Transverse colon (tissue), 4 donors: ENCODE measurements around the gene CADPS2. TPM values are rescaled to one million over a fixed set of nuclear protein-coding genes. Genes with fewer than 3 reads are reported as not detected.

Experiments
- DNase-seq: peaks from one replicate; pipeline ENCODE4 v3.0.0-alpha.2; 2019
- H3K27ac ChIP-seq, 4 donors: fragments of 200-600 bp; sonication (generic); 2 replicates each; pipeline ENCODE4 v1.5.1; 2016 to 2018; ENCODE audit warnings: inconsistent platforms in 4 of 4
- H3K27me3 ChIP-seq: fragments of 200-600 bp; sonication (generic); 2 replicates; pipeline ENCODE4 v1.5.1; 2017; ENCODE audit warnings: inconsistent platforms
- H3K36me3 ChIP-seq, 4 donors: fragments of 200-600 bp; sonication (generic); 2 replicates each; pipeline ENCODE4 v1.5.1; 2017 to 2019; ENCODE audit warnings: inconsistent platforms in 4 of 4
- H3K4me1 ChIP-seq, 4 donors: fragments of 200-600 bp; sonication (generic); 2 replicates each; pipeline ENCODE4 v1.5.1; 2017 to 2020; ENCODE audit warnings: inconsistent platforms in 4 of 4
- H3K4me3 ChIP-seq, 4 donors: fragments of 200-600 bp; sonication (generic); 1 replicate in 1 of 4; 2 replicates in 3 of 4; pipeline versions ENCODE4 v1.5.1 to v1.6.1; 2017 to 2019; ENCODE audit warnings: inconsistent platforms in 4 of 4
- H3K9me3 ChIP-seq, 2 donors: fragments of 200-600 bp; sonication (generic); 2 replicates each; pipeline ENCODE4 v1.5.1; 2017 to 2019; ENCODE audit warnings: inconsistent platforms in 2 of 2
- EP300 ChIP-seq: sonication (generic); formaldehyde crosslinking; IDR thresholded peaks from one replicate; pipeline ENCODE4 v1.6.1; 2017; ENCODE audit warnings: antibody characterized with exemption, low read depth
- POLR2A ChIP-seq: fragments of 450-650 bp; IDR thresholded peaks from one replicate; pipeline ENCODE4 v1.6.1; 2016; ENCODE audit warnings: antibody characterized with exemption, mild to moderate bottlenecking, moderate library complexity
- POLR2AphosphoS5 ChIP-seq, 3 donors: sonication (generic); formaldehyde crosslinking; IDR thresholded peaks; one replicate each; pipeline ENCODE4 v1.6.1; 2016; ENCODE audit warnings: antibody characterized with exemption in 3 of 3
- WGBS, 2 donors: methylation state at CpG; one replicate each; pipeline ENCODE4 v1.1.5; 2018; ENCODE audit warnings: low coverage in 1 of 2; 5-methylcytosine and 5-hydroxymethylcytosine counted together
- in situ Hi-C, 4 donors: fragments of 200-750 bp; cut with MboI; loops; one replicate each; pipeline versions ENCODE4 v1.15.0 to v1.15.1; 2017; ENCODE audit warnings: low sequenced_read_pairs in 3 of 4, low pct_ligation_motif_present in 1 of 4, low pct_unique_long_range_greater_than_20kb in 1 of 4
- intact Hi-C: fragments of 100-400 bp; cut with DNase I; formaldehyde crosslinking; loops from one replicate; pipeline ENCODE4 v1.15.1; 2023; ENCODE audit warnings: low total_unique reads
- total RNA-seq, 4 donors: library from RNA; depleted of rRNA; stranded (reverse); fragments of >200 nt; gene quantifications; one replicate each; pipeline ENCODE4 v1.1.0, GENCODE V29; 2016
- TF ChIP-seq, protein P1 (sequence below), 5 experiments: fragments of 200-600 bp in 3 of 5; fragments of 450-650 bp in 2 of 5; sonication (generic) in 3 of 5; IDR thresholded peaks; 1 replicate in 2 of 5; 2 replicates in 3 of 5; pipeline ENCODE4 v1.5.1; 2016 to 2017; ENCODE audit warnings: antibody characterized with exemption in 5 of 5, inconsistent platforms in 3 of 5, mild to moderate bottlenecking in 2 of 5, moderate library complexity in 1 of 5

Gene CADPS2
- total RNA-seq, 4 donors from 2014 or later: 9.0 to 15.2 (median 12.6) TPM

DNA sequence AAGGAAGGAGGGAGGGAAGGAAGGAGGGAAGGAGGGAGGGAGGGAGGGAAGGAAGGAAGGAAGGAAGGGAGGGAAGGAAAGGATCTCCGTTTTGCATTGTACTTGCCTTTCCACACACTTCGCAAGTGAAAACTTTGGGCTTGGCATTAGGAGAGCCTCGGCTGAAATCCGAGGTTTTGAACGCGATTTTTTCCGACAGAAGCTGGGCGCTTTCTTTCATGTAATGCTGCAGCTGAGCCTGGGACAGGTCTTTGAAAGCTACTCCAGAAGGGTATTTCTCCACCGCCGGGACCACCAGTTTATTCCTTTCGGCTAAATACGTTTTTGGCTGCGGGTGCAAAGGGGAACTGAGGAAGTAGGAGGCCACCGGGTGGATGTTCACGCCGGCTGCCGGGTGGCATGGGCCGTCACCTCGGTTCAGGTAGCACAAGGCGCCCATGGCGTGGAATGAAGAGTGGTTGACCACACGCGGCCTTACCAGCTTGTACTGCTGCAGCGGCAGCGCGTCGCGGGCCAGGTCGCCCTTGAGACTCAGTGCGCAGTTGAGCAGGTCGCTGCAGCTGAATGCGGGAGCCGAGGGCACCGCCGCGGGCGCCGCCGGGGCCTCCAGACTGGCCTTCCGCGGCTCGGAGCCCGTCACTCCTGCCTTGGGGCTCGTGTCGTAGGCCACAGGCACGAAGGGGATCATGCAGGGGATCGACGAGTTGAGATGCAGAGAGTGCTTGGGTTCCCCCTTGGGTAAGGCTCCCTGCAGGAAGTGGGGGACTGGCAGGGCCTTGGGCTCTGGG is 582.5 kb downstream of the CADPS2 start:
- no peaks in the 10 kb centered on the region for H3K9me3 ChIP-seq
- WGBS, 2 donors: 3 to 11% methylated on average over 10 to 47 of the region's 48 CpGs
- in situ Hi-C loops: no loop called here
- TF ChIP-seq EP300 (no peak), POLR2AphosphoS5 (IDR thresholded peaks at IDR 0.05) (no peak), POLR2A (no peak)
- TF ChIP-seq, protein P1, sequence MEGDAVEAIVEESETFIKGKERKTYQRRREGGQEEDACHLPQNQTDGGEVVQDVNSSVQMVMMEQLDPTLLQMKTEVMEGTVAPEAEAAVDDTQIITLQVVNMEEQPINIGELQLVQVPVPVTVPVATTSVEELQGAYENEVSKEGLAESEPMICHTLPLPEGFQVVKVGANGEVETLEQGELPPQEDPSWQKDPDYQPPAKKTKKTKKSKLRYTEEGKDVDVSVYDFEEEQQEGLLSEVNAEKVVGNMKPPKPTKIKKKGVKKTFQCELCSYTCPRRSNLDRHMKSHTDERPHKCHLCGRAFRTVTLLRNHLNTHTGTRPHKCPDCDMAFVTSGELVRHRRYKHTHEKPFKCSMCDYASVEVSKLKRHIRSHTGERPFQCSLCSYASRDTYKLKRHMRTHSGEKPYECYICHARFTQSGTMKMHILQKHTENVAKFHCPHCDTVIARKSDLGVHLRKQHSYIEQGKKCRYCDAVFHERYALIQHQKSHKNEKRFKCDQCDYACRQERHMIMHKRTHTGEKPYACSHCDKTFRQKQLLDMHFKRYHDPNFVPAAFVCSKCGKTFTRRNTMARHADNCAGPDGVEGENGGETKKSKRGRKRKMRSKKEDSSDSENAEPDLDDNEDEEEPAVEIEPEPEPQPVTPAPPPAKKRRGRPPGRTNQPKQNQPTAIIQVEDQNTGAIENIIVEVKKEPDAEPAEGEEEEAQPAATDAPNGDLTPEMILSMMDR (IDR thresholded peaks at IDR 0.05): no peak
- DNase-seq: no peak
- no peak overlapping the region for H3K4me3 ChIP-seq
- intact Hi-C loops: no loop called here
- peaks cover 17 to 51% (median 32%) of the 10 kb centered on the region in 4 donors for H3K4me1 ChIP-seq
- no peak overlapping the region for H3K27ac ChIP-seq
- peaks cover 100% of the 10 kb centered on the region for H3K27me3 ChIP-seq
- no peaks in the 10 kb centered on the region for H3K36me3 ChIP-seq

DNA sequence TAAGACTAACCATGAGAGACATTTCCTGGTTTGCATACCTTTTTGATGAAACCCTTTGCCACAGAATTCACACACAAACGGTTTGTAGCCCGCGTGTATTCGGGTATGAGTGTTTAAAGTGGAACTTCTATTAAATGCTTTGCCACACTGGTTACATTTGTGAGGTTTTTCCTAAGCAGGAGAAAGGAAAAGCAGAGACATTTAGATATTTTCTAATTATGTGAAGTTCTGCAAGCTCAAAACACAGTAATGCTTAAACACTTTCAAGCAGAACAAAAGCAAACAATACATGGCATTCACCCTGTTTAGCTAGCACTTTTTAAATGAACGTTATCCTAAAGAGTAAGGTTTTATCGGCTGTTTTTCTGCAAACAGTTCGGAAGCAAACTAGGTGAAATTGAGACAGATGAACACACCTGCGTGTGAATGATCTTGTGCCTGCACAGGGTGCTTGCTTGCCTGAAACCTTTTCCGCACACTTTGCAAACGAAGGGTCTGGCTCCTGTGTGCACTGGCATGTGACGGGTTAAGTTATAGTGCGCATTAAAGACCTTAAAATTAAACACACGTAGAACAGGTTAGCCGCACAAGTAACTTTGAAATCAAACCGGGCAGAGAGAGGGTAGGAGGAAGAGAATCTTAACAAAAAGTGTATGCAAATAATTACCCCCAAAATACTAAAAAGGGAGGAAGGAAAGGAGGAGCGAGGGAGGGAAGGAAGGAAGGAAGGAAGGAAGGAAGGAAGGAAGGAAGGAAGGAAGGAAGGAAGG is 583.3 kb downstream of the CADPS2 start:
- Histone ChIP-seq H3K4me1 (peaks cover 17 to 51% (median 32%) of the 10 kb centered on the region in 4 donors), H3K4me3 (no peak overlapping the region), H3K27me3 (peaks cover 100% of the 10 kb centered on the region), H3K36me3 (no peaks in the 10 kb centered on the region), H3K9me3 (no peaks in the 10 kb centered on the region), H3K27ac (no peak overlapping the region)
- DNase-seq: no peak
- in situ Hi-C loops: no loop called here
- TF ChIP-seq EP300: no peak
- TF ChIP-seq, protein P1 (IDR thresholded peaks at IDR 0.05): no peak
- intact Hi-C loops: no loop called here
- WGBS, 2 donors: 11 to 17% methylated on average over 11 to 16 of the region's 16 CpGs

DNA sequence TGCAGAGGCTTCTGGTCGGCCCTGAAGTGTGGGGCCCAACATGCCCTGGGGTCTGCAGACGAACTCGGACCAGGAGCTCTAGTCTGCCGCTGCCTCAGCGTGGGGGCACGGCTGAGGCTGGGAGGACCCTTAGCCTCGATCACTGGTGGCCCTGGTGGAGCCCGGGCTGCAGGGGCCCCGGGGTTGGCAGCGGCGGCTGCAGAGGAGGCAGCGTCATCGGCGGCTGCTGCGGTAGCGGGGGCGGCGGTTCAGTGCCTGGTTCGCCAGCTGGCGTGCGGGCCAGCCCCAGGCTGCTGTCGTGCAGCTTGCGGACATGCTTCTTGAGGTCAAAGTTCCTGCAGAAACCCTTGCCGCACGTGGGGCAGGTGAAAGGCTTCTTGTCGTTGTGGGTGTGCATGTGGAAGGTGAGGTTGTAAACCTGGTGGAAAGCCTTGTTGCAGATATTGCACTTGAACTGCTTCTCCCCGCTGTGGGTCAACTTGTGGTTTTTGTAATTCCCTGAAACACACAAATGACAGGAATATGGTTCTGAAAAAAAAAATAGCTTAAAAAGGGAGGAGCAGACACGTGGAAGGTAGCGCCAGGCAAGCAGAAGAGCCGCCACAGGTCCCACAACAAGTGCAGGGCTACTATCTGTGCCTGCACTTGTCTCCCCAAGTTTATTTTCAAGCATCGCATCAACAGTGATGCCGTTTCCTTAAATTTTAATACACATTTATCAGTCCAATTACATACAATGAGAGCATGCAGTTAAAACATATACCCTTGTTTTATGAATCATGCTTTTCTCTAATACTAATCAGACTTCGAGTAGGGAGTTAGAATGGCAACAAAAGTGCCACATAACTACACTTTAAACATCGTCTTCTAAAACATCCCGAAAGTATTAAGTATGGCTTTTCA is 584.2 kb downstream of the CADPS2 start:
- peaks cover 17 to 51% (median 32%) of the 10 kb centered on the region in 4 donors for H3K4me1 ChIP-seq
- peaks cover 100% of the 10 kb centered on the region for H3K27me3 ChIP-seq
- WGBS, 2 donors: 7 to 11% methylated on average over 10 to 27 of the region's 35 CpGs
- no peak overlapping the region for H3K4me3 ChIP-seq
- intact Hi-C loops: no loop called here
- H3K27ac ChIP-seq: no peak overlapping the region
- DNase-seq: no peak
- H3K36me3 ChIP-seq: no peaks in the 10 kb centered on the region
- H3K9me3 ChIP-seq: no peaks in the 10 kb centered on the region
- TF ChIP-seq, protein P1 (IDR thresholded peaks at IDR 0.05): no peak
- no peak for TF ChIP-seq POLR2A
- TF ChIP-seq EP300: no peak
- TF ChIP-seq POLR2AphosphoS5 (IDR thresholded peaks at IDR 0.05): no peak
- in situ Hi-C loops: no loop called here
